Amniotic epithelial cell (primary cell): Measurements from ENCODE around the gene AHRR.
A peak's percentile ranks its signal among the peaks of the same experiment; 100 is the strongest.

ENCODE experiments used
- DNase-seq: peaks from one replicate; pipeline ENCODE4 v3.0.0-alpha.2; 2010; ENCODE audit warnings: low read depth

Gene AHRR

GRCh38 chr5:321726-322251 lies 275 bp downstream of the AHRR start:
- no peak for DNase-seq

- no peak for DNase-seq
Observed at GRCh38 chr5:322281-322941, 897 bp downstream of the AHRR start.

GRCh38 chr5:322942-323879 lies 1.7 kb downstream of the AHRR start:
- DNase-seq: peak; percentile 14

- DNase-seq: no peak
Observed at GRCh38 chr5:324736-325612, 3.5 kb downstream of the AHRR start.

GRCh38 chr5:326109-326508 lies 4.6 kb downstream of the AHRR start:
- DNase-seq: no peak

GRCh38 chr5:329121-329735 lies 7.7 kb downstream of the AHRR start:
- no peak for DNase-seq

GRCh38 chr5:329768-330167 lies 8.3 kb downstream of the AHRR start:
- DNase-seq: no peak

GRCh38 chr5:332843-333242 lies 11.3 kb downstream of the AHRR start:
- DNase-seq: no peak

- DNase-seq: no peak
Observed at GRCh38 chr5:333945-334344, 12.4 kb downstream of the AHRR start.

GRCh38 chr5:334903-335739 lies 13.6 kb downstream of the AHRR start:
- no peak for DNase-seq

- no peak for DNase-seq
Observed at GRCh38 chr5:335740-336038, 14.2 kb downstream of the AHRR start.

GRCh38 chr5:337563-338130 lies 16.1 kb downstream of the AHRR start:
- peak; percentile 48 for DNase-seq

GRCh38 chr5:342501-343460 lies 21.3 kb downstream of the AHRR start:
- no peak for DNase-seq

- peak; percentile 33 for DNase-seq
Observed at GRCh38 chr5:343461-344401, 22.2 kb downstream of the AHRR start.

GRCh38 chr5:344668-345067 lies 23.2 kb downstream of the AHRR start:
- no peak for DNase-seq

GRCh38 chr5:345404-346195 lies 24.1 kb downstream of the AHRR start:
- DNase-seq: peak; percentile 6

GRCh38 chr5:346229-346935 lies 24.9 kb downstream of the AHRR start:
- no peak for DNase-seq
